H1 (cell line): ENCODE data around the gene CHCHD3. TPM values are rescaled to one million over a fixed set of nuclear protein-coding genes. Genes with fewer than 3 reads are reported as not detected.

Experiments
- CTCF ChIA-PET: fragments of 300-600 bp; sonication (Branson Sonifier 250); formaldehyde crosslinking; loops from one replicate; lab custom pipeline; 2021; ENCODE audit not compliant: partially characterized antibody; lab: Charles Lee
- POLR2A ChIA-PET: fragments of 300-600 bp; sonication (Branson Sonifier 250); formaldehyde crosslinking; loops from one replicate; lab custom pipeline; 2021; ENCODE audit warnings: inconsistent platforms; ENCODE audit not compliant: partially characterized antibody; lab: Charles Lee
- DNase-seq, 2 experiments: peaks; one replicate each; pipeline versions ENCODE4 v3.0.0 to v3.0.0-alpha.2; 2010 to 2022; ENCODE audit warnings: low spot score in 2 of 2, low read depth in 1 of 2, mixed read lengths in 1 of 2
- FAIRE-seq: peaks from 2 replicates; lab custom pipeline; 2011; peaks lifted over from hg19 to GRCh38; lab: Jason Lieb, UNC
- H2AFZ ChIP-seq: 2 replicates; pipeline ENCODE4 v1.8.1; 2012; ENCODE audit warnings: low read length, inconsistent platforms
- H2AK5ac ChIP-seq: 2 replicates; pipeline ENCODE4 v1.6.1; 2013; ENCODE audit warnings: low read depth, low read length
- H2BK120ac ChIP-seq: replicated peaks from 2 replicates; pipeline ENCODE3; 2013; ENCODE audit warnings: low read depth, low read length, inconsistent platforms
- H2BK12ac ChIP-seq: 2 replicates; pipeline ENCODE4 v1.6.1; 2013; ENCODE audit warnings: low read depth, low read length
- H2BK15ac ChIP-seq: 2 replicates; pipeline ENCODE4 v1.6.1; 2013; ENCODE audit warnings: low read length
- H2BK20ac ChIP-seq: 2 replicates; pipeline ENCODE4 v1.6.1; 2013; ENCODE audit warnings: low read length
- H2BK5ac ChIP-seq: 2 replicates; pipeline ENCODE4 v1.6.1; 2013; ENCODE audit warnings: low read depth, low read length
- H3K14ac ChIP-seq: 2 replicates; pipeline ENCODE4 v1.6.1; 2013; ENCODE audit warnings: inconsistent platforms; ENCODE audit not compliant: insufficient read length
- H3K18ac ChIP-seq: 2 replicates; pipeline ENCODE4 v1.6.1; 2013; ENCODE audit warnings: low read length; ENCODE audit errors: extremely low read depth
- H3K23ac ChIP-seq: 2 replicates; pipeline ENCODE4 v1.6.1; 2013; ENCODE audit warnings: inconsistent platforms; ENCODE audit not compliant: insufficient read length
- H3K23me2 ChIP-seq: 2 replicates; pipeline ENCODE4 v1.6.1; 2013; ENCODE audit warnings: low read depth, low read length
- H3K27ac ChIP-seq: 2 replicates; pipeline ENCODE4 v1.6.1; 2011; ENCODE audit warnings: low read depth, low read length, inconsistent platforms
- H3K27me3 ChIP-seq, 4 experiments: replicated peaks in 1 of 4; 1 replicate in 1 of 4; 2 replicates in 3 of 4; pipeline versions ENCODE4 v1.6.1 to v1.8.1; 2011 to 2013; ENCODE audit warnings: low read length in 3 of 4, mild to moderate bottlenecking in 3 of 4, inconsistent platforms in 2 of 4, mixed read lengths in 2 of 4, moderate library complexity in 1 of 4; ENCODE audit not compliant: control insufficient read depth in 3 of 4, insufficient read depth in 3 of 4; ENCODE audit errors: extremely low read depth in 1 of 4
- H3K36me3 ChIP-seq, 4 experiments: 2 replicates each; pipeline versions ENCODE4 v1.6.1 to v1.8.1; 2011 to 2013; ENCODE audit warnings: mild to moderate bottlenecking in 4 of 4, low read length in 3 of 4, moderate library complexity in 2 of 4, control low read depth in 1 of 4, inconsistent platforms in 1 of 4; ENCODE audit not compliant: insufficient read depth in 4 of 4, control insufficient read depth in 2 of 4
- H3K4ac ChIP-seq: replicated peaks from 2 replicates; pipeline ENCODE3; 2013; ENCODE audit warnings: low read length, low read depth, mixed read lengths, inconsistent platforms; ENCODE audit not compliant: insufficient read length
- H3K4me1 ChIP-seq, 4 experiments: replicated peaks in 1 of 4; 1 replicate in 1 of 4; 2 replicates in 3 of 4; pipeline versions ENCODE4 v1.6.1 to v1.8.1; 2011 to 2013; ENCODE audit warnings: low read length in 3 of 4, inconsistent platforms in 2 of 4, mixed read lengths in 1 of 4; ENCODE audit not compliant: insufficient read depth in 4 of 4, control insufficient read depth in 3 of 4
- H3K4me2 ChIP-seq, 2 experiments: 2 replicates each; pipeline versions ENCODE4 v1.6.1 to v1.8.1; 2011 to 2013; ENCODE audit warnings: low read depth in 2 of 2, low read length in 2 of 2, control low read depth in 1 of 2, inconsistent platforms in 1 of 2, mild to moderate bottlenecking in 1 of 2; ENCODE audit not compliant: insufficient read depth in 1 of 2
- H3K4me3 ChIP-seq, 4 experiments: fragments of 200-600, 300-600 bp in 1 of 4; sonication (generic), shearing (Covaris generic), sonication (Bioruptor Twin) in 1 of 4; 2 replicates each; pipeline versions ENCODE4 v1.5.1 to v1.8.1; 2011 to 2016; ENCODE audit warnings: low read length in 4 of 4, low read depth in 3 of 4, control low read depth in 2 of 4, inconsistent platforms in 2 of 4, mild to moderate bottlenecking in 2 of 4, mixed read lengths in 1 of 4, moderate library complexity in 1 of 4; ENCODE audit not compliant: insufficient read depth in 2 of 4; ENCODE audit errors: extremely low read depth in 1 of 4
- H3K56ac ChIP-seq: replicated peaks from 2 replicates; pipeline ENCODE3; 2013; ENCODE audit warnings: low read depth, mild to moderate bottlenecking, mixed read lengths, low read length, inconsistent platforms; ENCODE audit not compliant: insufficient read length
- H3K79me1 ChIP-seq: 2 replicates; pipeline ENCODE4 v1.6.1; 2013; ENCODE audit warnings: low read depth, low read length, control low read depth
- H3K79me2 ChIP-seq, 2 experiments: 2 replicates each; pipeline versions ENCODE4 v1.6.1 to v1.8.1; 2012 to 2013; ENCODE audit warnings: low read length in 2 of 2, mild to moderate bottlenecking in 2 of 2, inconsistent platforms in 1 of 2; ENCODE audit not compliant: insufficient read depth in 2 of 2, control insufficient read depth in 1 of 2
- H3K9ac ChIP-seq, 4 experiments: replicated peaks in 1 of 4; 1 replicate in 1 of 4; 2 replicates in 3 of 4; pipeline versions ENCODE4 v1.6.1 to v1.8.1; 2011 to 2013; ENCODE audit warnings: low read depth in 3 of 4, low read length in 3 of 4, control low read depth in 2 of 4, mild to moderate bottlenecking in 2 of 4, moderate library complexity in 2 of 4, inconsistent platforms in 1 of 4; ENCODE audit errors: extremely low read depth in 1 of 4
- H3K9me3 ChIP-seq, 2 experiments: 2 replicates each; pipeline versions ENCODE4 v1.6.1 to v1.8.1; 2012 to 2013; ENCODE audit warnings: mild to moderate bottlenecking in 2 of 2, moderate library complexity in 2 of 2, control low read depth in 1 of 2, inconsistent platforms in 1 of 2, low read depth in 1 of 2, low read length in 1 of 2, mixed read lengths in 1 of 2; ENCODE audit not compliant: insufficient read depth in 2 of 2
- H4K20me1 ChIP-seq, 2 experiments: replicated peaks in 1 of 2; 2 replicates each; pipeline versions ENCODE3 to v1.8.1; 2011 to 2013; ENCODE audit warnings: inconsistent platforms in 2 of 2, low read length in 2 of 2, mild to moderate bottlenecking in 1 of 2; ENCODE audit not compliant: insufficient read depth in 2 of 2, control insufficient read depth in 1 of 2
- H4K5ac ChIP-seq: 2 replicates; pipeline ENCODE4 v1.6.1; 2013; ENCODE audit warnings: low read length, low read depth, mixed read lengths, inconsistent platforms; ENCODE audit not compliant: insufficient read length
- H4K8ac ChIP-seq: 2 replicates; pipeline ENCODE4 v1.8.0; 2013; ENCODE audit warnings: mild to moderate bottlenecking, moderate library complexity, low read length, inconsistent platforms; ENCODE audit not compliant: insufficient read depth; ENCODE audit errors: extremely low read depth
- H4K91ac ChIP-seq: replicated peaks from 2 replicates; pipeline ENCODE3; 2013; ENCODE audit warnings: low read length, mixed read lengths, inconsistent platforms; ENCODE audit not compliant: insufficient read length
- MAFK ChIP-seq: IDR thresholded peaks from 2 replicates; pipeline ENCODE4 v1.6.1; 2012; ENCODE audit warnings: low read depth, mild to moderate bottlenecking, improper control_type of control experiment, low read length
- MAX ChIP-seq: IDR thresholded peaks from 2 replicates; pipeline ENCODE4 v1.6.1; 2012; ENCODE audit warnings: inconsistent platforms
- SP2 ChIP-seq: IDR thresholded peaks from 2 replicates; pipeline ENCODE4 v1.6.1; 2012; ENCODE audit warnings: mild to moderate bottlenecking, low read length, inconsistent platforms
- WGBS, 2 experiments: shearing (Covaris generic) in 1 of 2; methylation state at CpG; one replicate each; pipeline versions ENCODE4 v1.1.6 to v1.1.7; 2013 to 2015; ENCODE audit warnings: low lambda C conversion rate in 2 of 2, mixed read lengths in 2 of 2, inconsistent platforms in 1 of 2, low coverage in 1 of 2, missing lambda C conversion rate in 1 of 2; ENCODE audit not compliant: insufficient replicate concordance in 2 of 2, insufficient coverage in 1 of 2, insufficient read length in 1 of 2; ENCODE audit errors: extremely low coverage in 1 of 2, missing lambda C conversion rate in 1 of 2; 5-methylcytosine and 5-hydroxymethylcytosine counted together
- polyA plus RNA-seq, 7 experiments: library from polyadenylated mRNA; depleted of rRNA in 3 of 7; stranded (reverse) in 5 of 7; unstranded in 2 of 7; fragments of >200 nt in 5 of 7; fragments of 200-250 nt in 2 of 7; gene quantifications; 1 replicate in 5 of 7; 2 replicates in 1 of 7; 4 replicates in 1 of 7; pipeline versions ENCODE4 v1.2.1 to v1.2.3, GENCODE V29; 2011 to 2013; ENCODE audit warnings: missing spikeins in 2 of 7, mixed read lengths in 2 of 7
- total RNA-seq: library from RNA; stranded (reverse); fragmentation: NEBNext Ultra II Directional; extraction: Animal tissue kit (Norgen Biotek cat#: 25700); gene quantifications from 2 replicates; pipeline ENCODE4 v1.2.1, GENCODE V29; 2021

Gene CHCHD3
- total and polyA plus RNA-seq, 2 of the 8 experiments (the other 6 are each of a cell fraction or from before 2014, with no cell fraction given): 42.9 to 137 TPM

- 87% methylated on average over 5 of the region's 5 CpGs; no CpG with 5 or more reads in 1 of the 2 experiments for WGBS, 2 experiments
- H4K20me1 ChIP-seq: no peaks in the 10 kb centered on the region
- no peak overlapping the region for H4K8ac ChIP-seq
- no peak overlapping the region for H3K27ac ChIP-seq
- H3K9me3 ChIP-seq: no peaks in the 10 kb centered on the region
- no peaks in the 10 kb centered on the region; the same call in 1 of the 2 replicates for H3K79me1 ChIP-seq
- no peak overlapping the region for H2BK15ac ChIP-seq
- H3K56ac ChIP-seq: no peak overlapping the region
- no peak overlapping the region for H2AFZ ChIP-seq
- H3K36me3 ChIP-seq: no peaks in the 10 kb centered on the region
- H3K4me1 ChIP-seq: peaks cover 0 to 4% (median 0%) of the 10 kb centered on the region in 4 experiments; a peak in 3 of 7 replicates
- ChIA-PET CTCF (no interaction called here), POLR2A (no interaction called here)
- H4K5ac ChIP-seq: no peak overlapping the region
- no peak overlapping the region for H3K18ac ChIP-seq
- no peak overlapping the region for H3K4me2 ChIP-seq
- no peak overlapping the region; a peak in 1 of 7 replicates for H3K9ac ChIP-seq
- H3K4ac ChIP-seq: no peak overlapping the region
- no peak overlapping the region for H2BK120ac ChIP-seq
- no peak overlapping the region for H3K23ac ChIP-seq
- H4K91ac ChIP-seq: no peak overlapping the region
- H2BK12ac ChIP-seq: no peak overlapping the region
- no peak overlapping the region for H2BK5ac ChIP-seq
- FAIRE-seq (no peak), DNase-seq (no peak)
- H2AK5ac ChIP-seq: no peak overlapping the region
- H2BK20ac ChIP-seq: no peak overlapping the region
- H3K4me3 ChIP-seq: no peak overlapping the region
- no peaks in the 10 kb centered on the region for H3K79me2 ChIP-seq
- H3K23me2 ChIP-seq: no peaks in the 10 kb centered on the region
- H3K27me3 ChIP-seq: no peaks in the 10 kb centered on the region
- H3K14ac ChIP-seq: no peak overlapping the region
- no peak for TF ChIP-seq MAX
- TF ChIP-seq MAFK: no peak
- TF ChIP-seq SP2: no peak
Observed at GRCh38 chr7:132756484-132756990, 325.4 kb downstream of the CHCHD3 start.
